HL-60/S4 treated with phorbol 12-myristate 13-acetate at 8.2 ng/mL for 4 days and 3 days (cell line): ENCODE measurements around the gene CCDC57.
"Not testable (repeated sequence)": the region's sequence is repeated elsewhere in the genome, so short reads cannot be mapped to it uniquely, and the experiment has no call there.

Experiments
- in situ Hi-C: fragments of 300-500 bp; cut with MboI; formaldehyde crosslinking; loops from 2 replicates; pipeline ENCODE4 v1.15.0; 2022; ENCODE audit warnings: low sequenced_read_pairs

The CCDC57 gene

GRCh38 chr17:82226146-82226808 lies 13.6 kb upstream of the CCDC57 start:
- in situ Hi-C loops, result no loop called here

GRCh38 chr17:82225368-82226029 lies 12.9 kb upstream of the CCDC57 start:
- in situ Hi-C loops, result no loop called here

GRCh38 chr17:82224666-82225065 lies 12.0 kb upstream of the CCDC57 start:
- in situ Hi-C loops, result no loop called here

GRCh38 chr17:82223517-82223916 lies 10.9 kb upstream of the CCDC57 start:
- in situ Hi-C loops, result no loop called here

GRCh38 chr17:82222816-82223215 lies 10.2 kb upstream of the CCDC57 start:
- in situ Hi-C loops, result no loop called here

- in situ Hi-C loops, result no loop called here
These were observed 8.8 kb upstream of the CCDC57 start for GRCh38 chr17:82221341-82221902.

GRCh38 chr17:82219753-82220709 lies 7.4 kb upstream of the CCDC57 start:
- in situ Hi-C loops, result no loop called here

- in situ Hi-C loops, result no loop called here
These were observed 6.4 kb upstream of the CCDC57 start for GRCh38 chr17:82219083-82219482.

- in situ Hi-C loops, result no loop called here
These were observed 5.9 kb upstream of the CCDC57 start for GRCh38 chr17:82218349-82219075.

GRCh38 chr17:82217530-82218204 lies 5.0 kb upstream of the CCDC57 start:
- in situ Hi-C loops, result no loop called here

- in situ Hi-C loops, result no loop called here
These were observed 4.5 kb upstream of the CCDC57 start for GRCh38 chr17:82217120-82217529.

- in situ Hi-C loops, result no loop called here
These were observed 3.9 kb upstream of the CCDC57 start for GRCh38 chr17:82216301-82217119.

GRCh38 chr17:82215972-82216300 lies 3.3 kb upstream of the CCDC57 start:
- in situ Hi-C loops, result no loop called here

GRCh38 chr17:82215095-82215971 lies 2.7 kb upstream of the CCDC57 start:
- in situ Hi-C loops, result no loop called here

- in situ Hi-C loops, result no loop called here
These were observed 1.5 kb upstream of the CCDC57 start for GRCh38 chr17:82214012-82214628.

GRCh38 chr17:82213251-82214011 lies 789 bp upstream of the CCDC57 start:
- in situ Hi-C loops, result no loop called here

GRCh38 chr17:82210655-82211054 lies 2.0 kb downstream of the CCDC57 start:
- in situ Hi-C loops, result not testable (repeated sequence)
